Medulla oblongata (tissue), 1 donor: ENCODE results near the gene CMTM1.
"Not testable (repeated sequence)": the region's sequence is repeated elsewhere in the genome, so short reads cannot be mapped to it uniquely, and the experiment has no call there.

Experiments
- DNase-seq: peaks from one replicate; pipeline ENCODE4 v3.0.0-alpha.2; 2015; ENCODE audit errors: extremely low spot score

The CMTM1 gene

DNA sequence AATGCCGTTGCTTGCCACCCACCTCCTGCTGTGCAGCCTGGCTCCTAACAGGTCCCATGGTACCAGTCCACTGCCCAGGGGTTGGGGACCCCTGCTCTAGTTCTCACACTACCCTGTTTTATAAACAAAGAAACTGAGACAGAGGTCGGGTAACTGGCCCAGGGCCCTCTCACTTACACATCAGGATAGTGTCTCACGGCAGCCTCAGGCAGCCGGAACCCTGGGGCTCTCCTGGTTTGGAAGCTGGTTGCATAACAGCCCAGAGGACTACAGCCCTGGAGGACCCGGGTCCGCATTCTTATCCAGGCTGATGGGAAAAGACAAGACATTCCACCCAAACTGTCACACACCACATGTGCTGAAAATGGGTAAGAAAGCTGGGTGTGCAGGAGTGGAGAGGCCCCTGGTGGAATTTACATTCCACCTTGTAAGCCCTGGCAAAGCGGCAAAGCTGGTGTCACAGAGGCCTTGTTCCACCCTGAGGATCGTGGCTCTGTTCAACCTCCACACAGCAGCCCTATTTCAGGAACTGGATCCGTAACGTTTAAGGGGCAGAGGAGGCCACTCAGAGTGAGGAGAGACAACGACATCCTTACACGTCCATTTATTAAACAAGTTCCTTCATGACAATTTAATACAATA, 48.0 kb downstream of the CMTM1 start:
- DNase-seq = no peak

DNA sequence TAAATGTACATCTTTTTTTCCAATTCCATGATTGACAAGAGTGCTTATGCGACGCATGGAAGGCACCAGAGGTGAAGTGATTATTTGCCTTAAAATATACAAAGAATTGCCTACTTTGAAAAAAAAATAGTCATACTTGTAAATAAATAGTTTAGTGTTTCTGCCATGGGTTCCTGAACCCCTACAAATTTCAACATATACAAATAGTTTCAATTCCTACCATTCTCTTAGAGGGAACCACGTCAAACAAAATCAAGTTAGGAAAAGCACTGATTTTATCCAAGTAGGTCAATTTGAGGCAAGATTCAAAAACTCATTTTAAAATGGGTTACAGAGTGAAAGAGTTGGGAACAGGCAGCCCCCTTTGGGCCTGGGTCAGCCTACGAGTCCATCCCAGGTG, 49.9 kb downstream of the CMTM1 start:
- DNase-seq = no peak

DNA sequence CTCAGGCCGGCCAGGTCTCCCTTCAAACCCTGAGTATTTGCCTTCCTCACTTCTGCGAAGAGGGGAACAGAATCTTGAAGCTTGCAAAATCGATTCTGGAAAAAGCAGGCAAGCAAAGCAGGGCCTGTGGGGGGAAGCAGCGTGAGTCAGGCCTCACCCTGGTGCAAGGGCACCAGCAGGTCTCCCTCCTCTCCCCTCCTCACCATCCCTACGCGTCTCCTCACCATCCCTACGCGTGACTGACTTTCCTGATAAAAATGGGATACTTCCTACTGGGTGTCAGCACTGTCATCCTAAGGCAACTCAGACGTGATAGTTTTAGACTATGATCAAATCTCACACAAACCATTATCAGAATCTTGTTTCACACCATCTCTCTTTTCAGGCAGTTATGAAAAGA, 50.4 kb downstream of the CMTM1 start:
- no peak for DNase-seq

DNA sequence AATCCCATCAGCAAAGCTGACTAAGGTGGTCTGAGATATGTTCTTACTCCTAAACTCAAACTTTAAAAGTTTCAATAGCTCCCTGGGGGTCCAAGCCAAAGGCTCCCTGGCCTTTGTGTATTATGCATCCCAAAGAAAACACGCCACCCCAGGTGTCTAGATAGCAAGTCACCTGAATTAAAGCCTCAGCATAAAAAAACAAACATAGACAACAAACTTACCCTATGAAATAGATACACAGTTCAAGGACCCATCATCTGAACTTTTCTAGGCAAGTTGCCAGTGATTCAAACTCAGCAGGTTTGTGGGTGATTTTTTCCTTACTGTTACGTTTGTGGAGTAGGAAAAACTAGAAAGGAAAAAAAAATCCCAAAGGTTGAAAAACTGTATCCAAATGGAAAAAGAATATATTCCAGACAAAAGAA, 50.8 kb downstream of the CMTM1 start:
- DNase-seq = no peak

DNA sequence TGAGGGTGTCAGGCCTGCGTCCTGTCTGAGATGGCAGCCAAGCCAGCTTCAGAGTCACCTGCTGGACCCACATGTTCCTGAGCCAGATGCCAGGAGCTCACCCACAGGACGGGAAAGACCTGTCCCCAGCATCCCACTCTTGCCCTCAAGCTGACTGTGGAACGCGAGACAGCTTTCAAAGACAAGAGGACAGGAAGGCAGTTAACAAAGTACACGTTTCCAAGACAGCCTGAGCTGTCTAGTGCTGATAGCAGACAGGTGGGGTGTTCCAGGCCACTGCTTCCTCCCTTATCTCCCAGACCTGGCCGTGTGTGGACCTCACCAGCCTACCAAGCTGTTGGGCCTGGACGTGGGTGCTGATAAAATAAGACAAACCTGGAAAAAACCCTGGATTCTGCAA, 51.5 kb downstream of the CMTM1 start:
- DNase-seq = no peak

DNA sequence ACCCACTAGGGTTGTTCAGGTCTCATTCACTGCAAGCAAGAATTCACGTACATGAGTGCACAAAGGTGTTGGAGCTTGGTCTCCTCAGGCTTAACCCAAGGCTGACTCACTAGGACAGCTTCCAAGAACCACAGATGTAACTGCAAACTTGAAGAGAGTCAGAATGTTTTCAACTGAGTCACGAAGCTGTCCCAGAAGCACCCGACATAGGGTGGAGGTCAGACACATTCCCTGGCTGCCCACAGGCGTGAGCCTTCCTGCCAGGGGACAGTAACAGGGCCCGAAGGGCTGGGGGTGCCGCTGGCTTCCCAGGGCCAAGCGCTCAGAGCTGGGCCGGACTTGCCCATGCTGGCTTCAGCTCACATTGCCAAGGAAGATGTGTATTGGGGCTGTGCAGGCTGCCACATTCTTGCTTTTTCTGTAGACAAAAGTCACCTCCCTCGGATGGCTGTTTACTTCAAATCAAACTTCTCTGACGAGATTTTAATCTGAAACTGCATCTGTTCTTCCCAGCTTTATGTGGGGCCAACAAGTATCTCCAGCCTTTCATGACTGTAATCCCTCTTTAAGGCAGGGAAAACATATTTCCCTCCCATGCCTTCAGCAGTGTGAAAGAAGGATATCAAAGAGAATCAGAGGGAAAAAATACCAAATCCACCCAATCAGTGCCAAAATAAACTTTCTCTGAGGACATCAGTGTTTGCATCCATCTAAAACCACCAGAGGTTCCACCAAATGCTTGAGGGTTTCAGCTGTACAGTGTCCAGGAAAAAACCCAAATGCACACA, 52.5 kb downstream of the CMTM1 start:
- DNase-seq = no peak

DNA sequence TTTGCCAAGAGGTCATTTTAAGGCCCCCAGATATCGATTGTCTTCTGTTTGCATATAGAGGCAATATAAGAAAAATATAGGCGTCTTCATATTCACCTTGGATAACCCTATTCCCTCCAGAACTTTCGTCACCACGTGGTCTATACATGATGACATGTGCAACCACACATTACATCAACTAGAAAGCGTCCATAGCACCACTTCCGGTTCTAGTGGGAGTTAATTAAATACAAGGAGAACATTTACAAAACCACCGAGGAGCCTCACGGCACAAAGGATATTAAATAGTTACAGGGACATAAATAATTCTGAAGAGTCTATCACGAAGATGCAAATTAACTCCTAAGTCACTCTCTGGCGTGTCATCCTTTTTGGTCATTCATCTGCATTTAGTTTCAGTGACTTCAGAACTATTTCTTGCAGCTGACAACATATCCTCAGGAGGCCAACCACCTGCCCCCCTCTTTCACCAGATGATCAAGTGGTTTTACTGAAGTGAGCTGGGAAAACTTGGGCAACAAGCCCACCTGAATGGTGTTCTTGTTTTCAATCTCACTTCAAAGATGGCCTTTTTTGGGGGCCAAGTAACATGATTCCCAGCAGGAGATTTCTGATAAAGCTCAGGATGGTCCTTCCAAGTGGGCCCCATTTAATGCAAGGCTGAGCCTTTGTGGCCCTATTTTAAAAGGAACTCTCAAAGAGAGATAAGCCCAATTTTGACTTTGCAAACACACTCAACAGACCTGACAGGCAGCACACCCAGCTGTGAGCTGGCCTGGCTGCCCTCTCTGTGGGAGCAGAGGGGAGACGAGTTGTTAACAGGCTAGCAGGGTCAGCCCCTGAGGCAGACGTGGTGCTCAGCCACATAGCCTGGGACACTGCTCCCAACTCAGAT, 53.5 kb downstream of the CMTM1 start:
- DNase-seq = no peak

DNA sequence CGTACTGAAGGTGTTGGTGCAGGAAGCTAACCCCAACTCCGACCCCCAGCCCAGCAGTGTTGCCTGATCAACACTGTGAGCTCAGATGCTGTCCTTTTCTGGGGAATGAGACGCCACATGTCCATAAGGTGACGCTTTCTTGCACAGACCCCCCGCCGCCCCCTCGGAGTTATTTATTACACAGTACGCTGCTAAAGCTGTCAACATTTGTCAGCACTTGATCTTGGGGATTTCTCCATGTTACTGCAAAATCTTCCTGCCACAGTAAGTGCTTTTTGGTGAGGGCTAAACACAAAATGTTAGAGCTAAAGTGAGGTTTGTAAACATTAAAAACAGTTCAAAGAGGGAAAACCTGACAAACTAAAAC, 54.2 kb downstream of the CMTM1 start:
- no peak for DNase-seq

DNA sequence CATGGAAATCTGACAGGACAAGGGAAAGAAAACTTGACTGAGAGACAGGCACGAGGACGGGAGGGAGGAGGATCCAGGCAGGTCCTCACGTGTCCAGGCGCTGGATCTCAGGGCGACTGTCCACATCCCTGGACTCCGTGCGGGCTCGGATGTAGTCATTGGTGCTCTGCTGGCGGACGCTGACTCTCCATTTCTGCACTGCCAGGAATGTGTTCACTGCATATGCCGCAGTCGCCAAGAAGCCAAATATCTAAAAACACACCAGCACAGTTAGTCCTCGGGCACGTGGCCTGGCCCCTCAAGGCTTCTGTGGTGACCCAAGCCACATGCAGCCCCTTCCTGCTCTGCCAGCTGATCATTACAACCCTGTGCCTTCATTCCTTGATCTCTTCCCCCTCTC, 55.7 kb downstream of the CMTM1 start:
- no peak for DNase-seq

DNA sequence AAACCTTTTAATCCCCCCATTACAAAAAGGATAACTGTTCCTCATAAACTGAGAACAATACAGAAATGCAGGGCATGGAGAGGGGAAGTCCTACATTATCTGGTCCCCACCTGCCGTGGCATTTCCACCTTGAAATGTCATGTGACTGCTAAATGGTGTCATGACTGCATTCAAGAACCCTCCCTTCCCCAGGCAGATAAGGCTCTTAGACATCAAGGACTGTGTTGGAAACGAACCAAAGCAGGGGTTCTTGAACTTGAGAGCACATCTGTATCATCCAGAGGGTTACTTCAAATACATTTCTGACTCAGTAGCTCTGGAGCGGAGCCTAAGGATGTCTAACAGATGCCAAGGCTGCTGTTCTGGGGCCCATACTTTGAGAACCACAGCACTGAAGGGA, 56.6 kb downstream of the CMTM1 start:
- DNase-seq = no peak

DNA sequence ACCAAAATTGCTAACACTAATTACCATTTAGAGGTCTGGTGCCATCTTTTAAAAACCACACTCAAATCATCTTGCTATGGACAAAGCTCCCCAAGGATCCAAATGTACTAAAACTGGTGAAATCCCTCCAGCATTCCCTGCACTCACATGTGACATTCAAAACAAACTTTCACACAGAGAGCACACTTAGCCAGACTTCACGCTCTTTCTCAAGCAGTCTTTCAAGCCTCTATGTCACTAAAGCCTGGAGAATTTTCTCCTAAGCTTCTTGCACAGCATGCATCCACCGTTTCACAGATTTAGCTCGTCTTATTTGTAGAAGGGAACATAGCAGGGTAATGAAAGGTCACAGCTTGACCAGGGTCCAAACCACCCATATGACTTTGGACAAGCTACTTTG, 57.5 kb downstream of the CMTM1 start:
- DNase-seq = no peak

DNA sequence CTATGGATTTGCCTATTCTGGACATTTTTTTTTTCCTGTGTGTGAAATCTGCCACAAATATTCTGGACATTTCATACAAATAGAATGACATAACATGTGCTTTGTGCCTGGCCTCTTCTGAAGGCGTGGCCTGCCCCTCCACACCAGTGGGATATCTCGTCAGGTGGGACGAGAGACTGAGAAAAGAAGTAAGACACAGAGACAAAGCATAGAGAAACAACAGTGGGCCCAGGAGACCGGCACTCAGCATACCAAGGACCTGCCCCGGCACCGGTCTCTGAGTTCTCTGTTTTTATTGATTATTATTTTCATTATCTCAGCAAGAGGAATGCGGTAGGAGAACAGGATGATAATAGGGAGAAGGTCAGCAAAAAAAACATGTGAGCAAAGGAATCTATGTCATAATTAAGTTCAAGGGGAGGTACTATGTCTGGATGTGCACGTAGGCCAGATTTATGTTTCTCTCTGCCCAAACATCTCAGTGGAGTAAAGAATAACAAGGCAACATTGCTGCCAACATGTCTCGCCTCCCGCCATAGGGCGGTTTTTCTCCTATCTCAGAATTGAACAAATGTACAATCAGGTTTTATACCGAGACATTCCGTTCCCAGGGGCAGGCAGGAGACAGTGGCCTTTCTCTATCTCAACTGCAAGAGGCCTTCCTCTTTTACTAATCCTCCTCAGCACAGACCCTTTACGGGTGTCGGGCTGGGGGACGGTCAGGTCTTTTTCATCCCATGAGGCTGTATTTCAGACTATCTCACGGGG, 61.6 kb downstream of the CMTM1 start:
- not testable (repeated sequence) for DNase-seq
